Measurements from ENCODE around the gene GTF2H1.

GTF2H1 gene

DNA sequence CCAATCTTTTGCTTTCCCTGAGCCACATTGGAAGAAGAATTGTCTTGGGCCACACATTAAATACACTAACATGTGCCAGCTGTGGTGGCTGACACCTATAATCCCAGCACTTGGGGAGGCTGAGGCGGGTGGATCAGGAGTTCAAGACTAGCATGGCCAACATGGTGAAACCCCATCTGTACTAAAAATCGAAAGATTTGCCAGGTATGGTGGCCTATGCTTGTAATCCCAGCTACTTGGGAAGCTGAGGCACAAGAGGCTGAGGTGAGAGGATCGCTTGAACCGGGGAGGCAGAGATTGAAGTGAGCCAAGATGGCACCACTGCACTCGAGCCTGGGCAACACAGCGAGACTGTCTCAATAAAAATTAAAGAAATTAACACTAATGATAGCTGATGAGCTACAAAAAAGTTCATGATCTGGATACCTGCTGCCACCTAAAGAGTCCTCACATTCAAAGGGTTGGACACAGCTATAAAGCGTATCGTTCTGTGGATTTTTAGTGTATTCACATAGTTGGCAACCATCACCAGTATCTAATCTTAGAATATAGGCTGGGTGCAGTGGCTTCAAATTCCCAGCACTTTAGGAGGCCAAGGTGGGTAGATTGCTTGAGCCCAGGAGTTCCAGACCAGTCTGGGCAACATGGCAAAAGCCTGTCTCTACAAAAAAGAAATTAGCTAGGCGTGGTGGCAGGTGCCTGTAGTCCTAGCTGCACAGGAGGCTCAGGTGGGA is 86.4 kb downstream of the GTF2H1 start:
- TF ChIP-seq, protein P1, sequence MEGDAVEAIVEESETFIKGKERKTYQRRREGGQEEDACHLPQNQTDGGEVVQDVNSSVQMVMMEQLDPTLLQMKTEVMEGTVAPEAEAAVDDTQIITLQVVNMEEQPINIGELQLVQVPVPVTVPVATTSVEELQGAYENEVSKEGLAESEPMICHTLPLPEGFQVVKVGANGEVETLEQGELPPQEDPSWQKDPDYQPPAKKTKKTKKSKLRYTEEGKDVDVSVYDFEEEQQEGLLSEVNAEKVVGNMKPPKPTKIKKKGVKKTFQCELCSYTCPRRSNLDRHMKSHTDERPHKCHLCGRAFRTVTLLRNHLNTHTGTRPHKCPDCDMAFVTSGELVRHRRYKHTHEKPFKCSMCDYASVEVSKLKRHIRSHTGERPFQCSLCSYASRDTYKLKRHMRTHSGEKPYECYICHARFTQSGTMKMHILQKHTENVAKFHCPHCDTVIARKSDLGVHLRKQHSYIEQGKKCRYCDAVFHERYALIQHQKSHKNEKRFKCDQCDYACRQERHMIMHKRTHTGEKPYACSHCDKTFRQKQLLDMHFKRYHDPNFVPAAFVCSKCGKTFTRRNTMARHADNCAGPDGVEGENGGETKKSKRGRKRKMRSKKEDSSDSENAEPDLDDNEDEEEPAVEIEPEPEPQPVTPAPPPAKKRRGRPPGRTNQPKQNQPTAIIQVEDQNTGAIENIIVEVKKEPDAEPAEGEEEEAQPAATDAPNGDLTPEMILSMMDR (conservative IDR thresholded peaks at IDR 0.05), result no peak
- TF ChIP-seq ZFX (IDR thresholded peaks at IDR 0.05), result no peak
- H3K27ac ChIP-seq, result no peak overlapping the region

DNA sequence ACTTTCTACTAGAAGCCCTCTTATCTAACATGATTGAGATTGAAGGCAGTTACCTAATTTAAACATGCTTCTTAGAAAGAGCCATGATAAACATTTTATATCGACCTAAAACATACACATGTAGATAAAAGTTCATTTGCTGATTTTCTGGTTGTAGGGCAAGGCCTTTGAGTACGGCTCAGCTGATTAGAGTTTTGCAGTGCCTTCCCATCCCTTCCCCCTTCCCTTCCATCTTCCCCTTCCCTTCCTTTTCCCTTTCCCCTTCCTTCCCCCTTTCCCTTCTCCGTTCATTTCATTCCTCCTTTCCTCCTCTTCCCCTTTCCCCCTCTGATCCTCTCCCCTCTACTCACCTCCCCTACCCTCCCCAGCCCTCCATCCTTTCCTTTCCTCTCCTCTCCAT is 94.1 kb downstream of the GTF2H1 start:
- H3K27ac ChIP-seq, result no peak overlapping the region
- TF ChIP-seq, protein P1 (conservative IDR thresholded peaks at IDR 0.05), result no peak
- no peak for TF ChIP-seq ZFX (IDR thresholded peaks at IDR 0.05)
